ENCODE data around the gene ARHGAP24.

Gene ARHGAP24

GRCh38 chr4:86048426-86048825 lies 573.5 kb downstream of the ARHGAP24 start:
- Mint-ChIP-seq H3K36me3 (no peaks in the 10 kb centered on the region), H3K9me3 (ENCODE audit: low read depth) (no peaks in the 10 kb centered on the region), H3K27me3 (no peaks in the 10 kb centered on the region), H3K4me3 (no peak overlapping the region), H3K27ac (no peak overlapping the region), H3K4me1 (ENCODE audit: low read depth) (no peaks in the 10 kb centered on the region)

- H3K9me3 Mint-ChIP-seq (ENCODE audit: low read depth), result no peaks in the 10 kb centered on the region
These were observed 575.5 kb downstream of the ARHGAP24 start for GRCh38 chr4:86050496-86050895.

More at GRCh38 chr4:86050496-86050895, 575.5 kb downstream of the ARHGAP24 start:
- no peaks in the 10 kb centered on the region for H3K4me1 Mint-ChIP-seq (ENCODE audit: low read depth)
- no peaks in the 10 kb centered on the region for H3K27me3 Mint-ChIP-seq
- no peak overlapping the region for H3K4me3 Mint-ChIP-seq
- H3K36me3 Mint-ChIP-seq, result no peaks in the 10 kb centered on the region
- no peak overlapping the region for H3K27ac Mint-ChIP-seq
